HG03378 (cell line): ENCODE results near the gene AKAP7.

ENCODE experiments used
- ATAC-seq: cut with Tn5 transposase; IDR thresholded peaks from one replicate; pipeline ENCODE4 v1.9.1; 2021; ENCODE audit warnings: mild to moderate bottlenecking, moderate library complexity; ENCODE audit not compliant: unreplicated experiment

AKAP7 gene

DNA sequence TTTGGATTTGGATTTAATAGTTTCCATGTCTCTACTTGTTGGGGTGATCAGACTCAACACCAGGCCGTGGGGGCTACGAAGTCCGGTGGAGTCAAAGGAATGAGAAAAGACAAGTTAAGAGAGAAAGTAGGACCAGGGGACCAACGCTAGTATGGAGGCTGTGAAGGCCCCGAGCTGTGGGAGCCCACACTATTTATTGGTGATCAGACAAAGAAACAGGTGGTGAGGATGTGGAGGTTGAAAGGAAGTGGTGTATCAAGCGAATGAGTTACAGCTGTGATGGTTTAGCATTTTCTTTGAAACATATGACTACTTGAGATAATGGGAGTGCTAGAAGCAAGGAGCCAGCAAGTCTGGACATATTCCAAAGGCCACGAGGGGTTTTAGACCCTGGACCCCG is 62.4 kb downstream of the AKAP7 start:
- ATAC-seq, result no peak

DNA sequence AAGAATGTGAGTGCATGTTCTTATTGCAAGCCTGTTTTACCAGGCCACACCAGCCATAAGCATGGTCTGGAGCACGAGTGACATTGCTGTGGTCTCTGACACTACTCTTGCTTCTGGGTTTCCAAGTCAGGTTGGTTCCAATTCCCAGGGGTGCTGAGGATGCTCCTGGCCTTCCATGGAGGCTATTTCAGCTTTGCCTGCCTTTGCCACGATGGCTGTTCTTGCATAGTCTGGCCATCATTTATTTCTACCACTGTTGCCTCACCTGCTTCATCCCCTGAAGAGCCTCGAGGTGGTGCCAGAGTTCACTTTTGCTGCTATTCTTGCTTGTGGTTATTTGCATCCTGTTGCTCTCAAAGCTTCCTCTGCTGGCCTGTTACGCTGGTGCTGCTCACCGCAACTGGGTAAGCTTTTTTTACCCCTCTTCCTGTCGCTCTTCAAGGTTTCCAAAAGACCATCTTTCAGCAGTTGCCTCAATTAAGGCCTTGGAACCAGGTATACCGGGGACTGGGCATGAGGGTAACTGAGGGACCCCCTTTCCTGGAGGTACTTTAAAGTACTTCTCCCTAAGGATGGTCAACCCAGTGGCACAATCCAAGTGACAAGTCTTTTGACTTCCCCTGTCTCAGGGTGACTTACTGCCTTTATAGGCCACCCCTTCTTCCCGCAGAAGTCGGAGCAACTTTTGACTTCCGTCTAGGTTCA is 64.5 kb downstream of the AKAP7 start:
- ATAC-seq, result peak; percentile 100

DNA sequence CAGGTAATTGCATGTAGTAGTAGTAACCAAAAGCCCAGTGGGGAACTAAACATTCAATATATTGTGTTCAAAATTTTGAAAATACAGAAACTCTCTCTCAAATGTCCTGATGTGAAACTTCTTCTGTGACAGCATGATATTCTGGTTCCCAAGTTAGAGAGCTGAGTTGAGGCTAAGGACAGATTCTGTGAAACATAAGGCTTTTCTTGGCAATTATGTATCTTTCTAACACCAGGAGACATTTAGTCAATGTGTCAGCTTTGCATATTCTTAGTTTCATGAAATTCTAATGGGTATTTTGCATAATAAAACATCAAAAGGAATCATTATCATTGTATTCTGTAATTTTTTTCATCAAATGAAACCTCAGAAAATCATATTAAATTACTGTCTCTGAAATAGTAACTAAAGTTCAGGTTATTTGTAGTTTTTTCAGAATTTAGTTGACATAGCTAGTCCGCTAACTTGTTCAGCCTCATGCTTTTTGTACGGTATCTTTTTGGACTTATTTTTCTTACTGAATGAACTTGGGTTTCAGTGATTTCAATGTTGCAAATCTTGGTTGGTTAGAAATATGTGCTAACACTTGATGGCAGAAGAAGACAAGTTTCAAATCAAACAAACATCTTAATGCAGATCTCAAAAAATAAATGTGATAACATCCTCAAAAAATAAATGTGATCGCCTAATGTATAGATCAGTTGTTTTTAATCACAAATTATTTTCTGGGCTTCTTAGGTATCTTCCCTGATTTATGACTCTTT is 70.4 kb downstream of the AKAP7 start:
- ATAC-seq, result no peak

DNA sequence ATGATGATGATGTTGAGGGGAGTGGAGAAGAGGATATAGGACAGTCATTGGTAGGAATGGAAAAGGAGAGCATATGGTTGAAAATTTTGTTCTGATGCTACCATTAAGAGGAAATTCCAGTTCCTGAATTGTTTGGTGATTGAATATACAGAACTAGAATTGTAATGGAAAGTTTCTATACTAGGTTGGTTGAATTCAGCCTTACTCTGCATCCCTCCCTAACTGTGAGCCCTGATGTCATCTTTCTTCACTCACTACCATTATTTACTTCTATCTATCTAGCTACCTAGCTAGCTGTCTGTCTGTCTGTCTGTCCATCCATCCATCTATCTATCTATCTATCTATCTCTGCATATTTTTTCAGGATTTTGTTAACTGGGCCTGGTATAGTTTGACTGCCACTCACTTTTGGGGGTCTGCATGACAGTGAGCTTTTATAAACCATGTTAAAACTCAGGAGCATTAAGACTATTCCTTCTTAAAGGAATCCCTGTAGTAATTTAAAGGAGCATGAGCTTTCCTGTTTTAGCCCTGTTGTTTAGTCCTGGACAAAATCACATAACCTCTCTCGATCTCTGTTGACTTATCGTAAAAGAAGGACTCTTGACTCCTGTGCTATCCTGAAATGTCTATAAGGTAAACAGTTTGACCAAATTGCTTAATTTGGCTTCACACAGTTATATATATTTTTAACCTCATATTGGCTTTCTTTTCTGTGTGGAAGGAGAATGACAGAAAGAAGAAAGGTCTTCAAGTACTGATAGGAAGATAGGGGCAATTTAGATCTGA is 71.4 kb downstream of the AKAP7 start:
- no peak for ATAC-seq

DNA sequence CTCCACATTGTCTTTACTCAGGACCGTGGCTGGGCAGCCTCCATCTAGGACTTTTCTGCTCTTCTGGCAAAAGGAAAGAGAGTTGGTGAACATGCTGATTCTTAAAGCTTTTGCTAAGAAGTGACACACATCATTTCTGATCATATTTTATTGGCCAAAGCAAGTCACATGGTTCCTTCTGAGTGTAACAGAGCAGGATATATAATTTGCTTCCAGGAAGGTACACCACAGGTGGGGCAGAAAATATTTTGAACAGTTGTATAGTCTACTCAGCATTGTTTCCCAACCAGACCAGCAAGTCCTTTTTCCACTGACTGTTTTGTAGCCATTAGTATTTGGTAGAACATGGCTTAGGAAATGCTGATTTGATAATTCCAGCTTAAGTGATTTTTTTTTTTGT is 73.5 kb downstream of the AKAP7 start:
- no peak for ATAC-seq

DNA sequence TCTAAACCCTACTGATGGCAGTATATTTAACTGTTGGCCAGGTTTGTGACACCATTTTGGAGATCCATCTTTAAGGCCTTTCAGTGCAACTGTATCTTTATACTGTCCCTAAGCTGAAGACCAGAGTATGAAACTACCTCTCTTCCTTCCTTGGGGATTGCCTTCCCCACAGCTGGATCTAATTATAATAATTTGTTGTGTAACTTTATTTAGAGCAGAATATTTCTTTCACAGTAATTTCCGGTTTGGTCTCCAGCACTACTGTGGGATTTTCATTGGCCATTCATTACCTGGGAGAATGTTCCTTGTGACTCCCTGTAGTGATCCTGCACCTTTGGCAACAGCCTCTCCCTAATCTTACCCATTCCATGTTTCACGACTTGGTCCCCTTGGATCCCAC is 75.2 kb downstream of the AKAP7 start:
- ATAC-seq, result no peak

DNA sequence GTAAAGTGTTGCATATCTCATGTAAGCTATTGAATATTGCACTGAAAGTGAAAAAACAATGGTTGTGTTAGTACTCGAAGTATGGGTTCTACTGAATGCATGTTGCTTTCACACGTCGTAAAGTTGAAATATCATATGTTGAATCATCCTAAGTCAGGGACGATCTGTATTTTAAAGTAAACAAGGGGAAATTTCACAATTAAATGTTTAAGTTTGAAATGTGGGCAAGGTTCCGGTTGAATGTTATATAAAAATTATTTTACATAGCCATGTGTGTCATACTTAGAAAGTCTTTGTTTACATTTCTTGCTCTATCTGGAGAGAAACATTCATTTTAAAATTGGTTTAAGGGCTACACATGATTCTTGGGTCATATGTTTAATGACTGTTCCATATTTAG is 76.8 kb downstream of the AKAP7 start:
- no peak for ATAC-seq

DNA sequence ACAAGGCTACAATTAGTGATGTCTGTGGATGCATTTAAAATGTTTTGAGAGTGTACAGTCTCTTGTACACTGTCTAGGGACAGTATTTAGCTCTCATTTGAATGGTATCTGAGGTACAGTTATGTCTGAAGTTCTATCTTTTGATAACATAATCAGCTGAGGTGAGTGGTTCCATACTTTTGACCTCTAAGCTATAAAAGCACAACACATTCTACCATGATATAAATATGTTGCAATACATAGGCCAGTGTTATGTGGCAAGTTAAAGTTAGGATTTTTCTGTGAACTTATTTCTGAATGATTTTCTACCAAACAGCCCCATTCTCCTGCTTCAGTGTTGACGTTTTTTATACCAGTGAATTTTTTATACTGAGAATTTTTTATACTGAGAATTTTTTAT is 77.6 kb downstream of the AKAP7 start:
- ATAC-seq, result no peak

DNA sequence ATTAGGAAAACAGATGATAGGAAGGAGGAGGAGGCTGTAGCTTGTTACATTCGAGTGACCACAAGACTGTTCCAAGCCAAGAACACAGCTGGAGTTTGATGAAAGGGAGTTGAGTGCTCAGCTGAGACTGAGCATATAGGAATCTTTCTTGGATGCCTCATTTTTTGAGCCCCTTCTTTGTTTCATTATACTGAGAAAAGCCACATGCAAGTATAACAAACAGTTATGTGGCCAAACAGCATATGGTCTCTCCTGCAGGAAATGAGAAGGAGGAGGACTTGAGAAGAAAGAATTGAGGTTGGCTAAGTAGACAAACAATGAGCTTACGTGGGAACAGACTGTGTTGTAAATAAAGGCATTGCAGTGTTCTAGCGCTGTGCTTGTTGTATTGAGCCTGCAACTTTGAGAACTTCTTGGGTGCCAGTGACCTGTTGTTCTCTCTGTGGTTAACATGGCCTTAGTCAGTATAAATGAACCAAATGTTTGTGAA is 78.3 kb downstream of the AKAP7 start:
- no peak for ATAC-seq

DNA sequence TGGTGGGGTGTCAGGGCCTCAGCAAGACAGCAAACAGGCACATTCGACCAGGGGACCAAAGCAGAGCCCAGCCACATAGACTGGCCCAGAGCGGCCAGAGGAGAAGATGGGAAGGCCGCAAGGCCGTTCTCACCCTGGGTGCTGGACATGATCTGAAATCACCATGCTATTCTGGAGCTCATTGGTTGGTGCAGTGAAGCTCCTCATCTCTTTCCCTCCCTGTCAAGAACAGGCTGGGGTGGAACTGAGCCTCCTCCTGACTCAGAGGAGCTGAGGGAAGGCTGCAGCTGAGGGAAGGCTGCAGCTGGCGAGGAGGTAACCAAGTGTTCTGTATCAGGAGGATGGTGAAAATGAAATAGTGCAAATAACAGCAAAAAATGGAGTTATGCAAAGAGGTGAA is 80.0 kb downstream of the AKAP7 start:
- no peak for ATAC-seq

DNA sequence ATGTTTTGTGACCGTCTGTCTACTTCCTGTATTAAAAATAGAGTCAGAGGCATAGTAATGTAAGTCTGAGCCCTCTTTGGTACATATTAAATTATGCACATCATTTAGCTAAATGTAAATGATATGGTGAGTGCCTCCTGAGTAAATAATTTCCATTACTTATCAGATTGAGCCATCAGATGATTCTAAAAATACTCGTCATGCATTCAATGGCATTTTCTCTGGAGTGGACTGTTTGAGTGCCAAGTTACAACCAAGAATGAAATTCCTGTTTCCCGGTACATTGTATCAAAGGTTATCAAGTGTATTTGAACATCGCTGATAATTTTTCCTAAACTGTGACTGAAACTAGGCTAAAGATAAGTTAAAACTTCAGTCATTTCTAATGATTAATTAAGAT is 81.0 kb downstream of the AKAP7 start:
- no peak for ATAC-seq

DNA sequence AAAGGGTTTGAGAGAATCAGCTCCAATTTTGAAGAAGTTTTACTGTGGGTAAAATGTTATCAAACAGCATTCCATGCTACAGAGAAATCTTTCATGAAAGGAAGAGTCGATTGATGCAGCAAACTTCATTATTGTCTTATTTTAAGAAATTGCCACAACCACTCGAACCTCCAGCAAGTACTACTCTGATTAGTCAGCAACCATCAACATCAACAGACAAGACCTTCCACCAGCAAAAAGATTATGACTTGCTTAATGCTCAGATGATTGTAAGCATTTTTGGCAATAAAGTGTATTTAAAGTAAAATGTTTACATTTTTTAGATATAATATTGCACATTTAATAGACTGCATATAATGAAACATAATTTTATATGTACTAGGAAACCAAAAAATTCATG is 87.5 kb downstream of the AKAP7 start:
- ATAC-seq, result no peak

DNA sequence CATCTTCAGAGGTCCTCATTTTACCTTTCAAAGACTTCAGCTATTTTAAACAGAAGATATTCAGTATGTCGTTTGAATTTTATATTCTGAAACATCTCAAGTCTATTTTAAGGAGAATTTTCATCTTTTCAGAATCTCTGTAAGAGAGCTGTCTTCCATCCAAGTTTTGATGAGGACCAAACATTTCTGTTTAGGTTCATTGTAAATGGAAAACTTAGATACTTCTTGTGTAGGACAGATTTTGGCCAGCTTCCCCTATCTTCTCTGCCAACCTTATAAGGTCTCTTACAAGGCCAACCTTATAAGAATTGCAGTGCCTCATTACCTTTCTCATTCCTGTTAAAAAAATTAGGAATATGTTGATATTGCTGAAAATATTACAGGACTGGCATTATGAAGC is 88.1 kb downstream of the AKAP7 start:
- no peak for ATAC-seq

DNA sequence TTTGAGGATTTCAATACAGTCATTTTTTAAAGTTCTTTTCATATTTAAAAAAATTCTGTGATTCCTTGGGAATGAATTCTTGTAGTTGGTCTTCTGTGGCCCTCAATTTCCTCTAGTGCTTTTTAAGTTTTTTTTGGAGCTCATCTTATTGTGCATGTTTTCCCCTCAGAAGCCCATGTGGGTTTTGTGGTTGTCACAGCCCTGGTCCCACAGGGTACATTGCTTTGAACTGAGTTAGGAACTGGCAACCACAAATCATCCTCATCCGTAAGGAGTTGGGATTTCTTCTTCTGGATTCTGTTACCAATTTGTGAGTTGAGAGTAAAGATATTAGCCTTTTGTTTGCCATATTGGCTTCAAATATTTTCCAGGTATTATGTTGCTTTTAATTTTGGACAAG is 89.9 kb downstream of the AKAP7 start:
- no peak for ATAC-seq

DNA sequence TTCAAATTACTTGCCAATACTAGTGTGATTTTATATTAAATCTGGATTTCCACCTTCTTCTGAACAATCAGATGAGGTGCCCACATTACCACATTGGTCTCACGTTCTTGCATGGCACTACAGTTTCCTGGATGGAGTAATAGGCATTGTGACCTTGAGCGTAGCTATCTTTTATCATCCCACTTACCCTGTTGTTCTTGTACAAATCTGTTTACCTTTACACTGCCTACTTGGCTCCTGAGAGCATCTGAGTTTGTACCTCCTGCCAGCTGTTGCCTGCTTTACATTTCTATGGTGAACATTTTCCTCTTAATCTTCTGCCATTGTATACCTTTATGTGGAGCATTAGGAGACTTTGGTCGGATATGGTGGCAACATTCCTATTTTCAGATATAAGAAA is 90.7 kb downstream of the AKAP7 start:
- ATAC-seq, result no peak

DNA sequence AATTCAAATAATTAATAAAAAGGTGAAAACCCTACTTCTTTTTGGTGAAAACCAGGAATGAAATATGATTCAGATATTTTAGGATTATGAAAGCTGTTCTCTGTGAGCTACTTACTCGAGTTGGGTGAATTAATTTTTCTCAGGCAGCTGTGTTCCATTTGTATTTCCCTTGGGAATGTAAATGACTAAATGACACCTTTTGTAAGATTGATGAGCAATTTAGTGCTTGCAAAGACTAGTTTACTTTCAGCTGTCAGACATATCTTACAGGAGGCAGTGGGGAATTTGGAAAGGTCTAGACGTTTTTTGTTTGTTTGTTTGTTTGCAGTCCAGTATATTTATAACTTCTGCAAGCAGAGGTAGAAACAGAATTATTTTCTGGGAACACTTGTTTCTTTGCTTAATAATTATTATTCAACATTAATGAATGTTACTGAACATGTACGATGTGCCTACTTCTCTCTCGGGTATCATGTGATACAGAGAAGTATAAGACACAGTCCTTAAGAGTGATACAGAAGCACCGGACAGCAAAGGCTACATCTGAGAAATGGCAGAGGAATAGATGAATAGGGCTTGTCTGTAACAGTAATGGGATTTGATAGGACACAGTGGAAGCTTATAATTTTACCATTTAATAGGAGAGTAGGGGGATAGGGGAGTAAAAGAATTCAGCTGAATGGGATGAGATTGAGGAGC is 91.3 kb downstream of the AKAP7 start:
- no peak for ATAC-seq

DNA sequence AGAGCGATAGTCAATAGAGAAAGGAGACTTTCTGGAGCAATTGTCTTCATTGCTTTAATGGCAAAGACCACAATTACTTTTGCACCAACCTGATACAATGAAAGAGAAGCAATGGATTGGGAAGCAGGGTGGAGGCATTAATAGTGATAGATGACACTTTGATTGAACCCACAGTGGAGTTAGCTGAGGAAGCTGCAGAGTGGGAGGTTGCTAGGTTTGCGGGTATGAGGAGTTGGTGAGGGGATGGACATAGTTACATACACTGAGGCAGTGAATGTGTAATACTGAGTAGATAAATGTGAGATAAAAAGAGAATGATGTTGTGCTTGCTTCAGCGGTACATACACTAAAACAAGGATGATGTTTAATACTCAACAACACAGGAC is 91.9 kb downstream of the AKAP7 start:
- no peak for ATAC-seq

DNA sequence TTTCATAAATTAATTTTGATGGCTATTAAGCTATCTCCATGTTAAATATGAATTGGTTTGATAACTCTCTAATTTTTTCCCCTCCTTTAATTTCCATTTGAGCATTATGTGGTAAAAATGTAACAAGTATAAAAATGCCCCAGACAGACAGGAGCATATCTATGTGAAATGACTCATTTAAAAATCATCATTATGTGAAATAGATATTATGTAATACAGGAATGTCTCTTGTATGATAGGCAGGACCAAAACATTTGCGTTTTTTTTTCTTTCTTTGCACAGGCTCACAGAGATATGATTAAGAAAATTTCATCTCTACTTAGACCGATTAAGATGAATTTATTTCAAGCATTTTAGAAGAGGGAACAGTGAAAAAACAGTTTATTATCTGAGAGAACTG is 95.8 kb downstream of the AKAP7 start:
- no peak for ATAC-seq

DNA sequence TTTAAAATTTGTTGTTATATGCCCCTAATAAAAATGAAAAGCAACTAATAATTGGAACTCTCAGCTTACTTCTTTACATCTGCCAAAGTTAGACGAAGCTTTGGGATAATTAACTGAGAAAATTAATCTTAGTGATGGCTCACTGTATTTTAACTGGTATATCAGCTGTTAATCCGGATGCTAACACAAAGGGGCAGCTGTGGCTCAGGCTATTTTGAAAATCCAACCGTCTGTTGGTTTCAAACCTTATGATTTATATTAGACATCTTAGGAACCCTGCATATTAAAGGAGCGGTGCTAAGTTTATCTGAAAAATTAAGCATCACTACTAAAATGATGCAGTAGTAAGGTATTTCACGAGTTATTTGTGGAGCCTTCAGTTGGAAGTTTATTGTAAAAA is 96.6 kb downstream of the AKAP7 start:
- ATAC-seq, result no peak

DNA sequence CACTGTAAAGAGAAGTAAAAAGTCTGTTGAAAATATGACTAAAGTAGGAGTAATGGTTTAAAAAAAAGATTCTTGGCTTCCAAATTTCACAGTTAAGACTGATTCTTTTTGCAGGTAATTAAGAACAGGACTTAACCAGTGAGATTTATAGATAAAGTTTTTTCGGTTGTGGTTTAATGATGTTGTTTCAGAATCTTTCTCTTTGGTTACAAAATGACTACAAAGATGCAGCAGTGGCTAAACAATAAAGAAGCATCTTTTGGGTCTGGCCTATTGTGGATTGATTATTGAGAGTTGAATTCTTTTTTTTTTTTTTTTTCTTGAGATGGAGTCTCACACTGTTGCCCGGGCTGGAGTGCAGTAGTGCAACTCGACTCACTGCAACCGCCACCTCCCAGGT is 109.7 kb downstream of the AKAP7 start:
- ATAC-seq, result no peak

DNA sequence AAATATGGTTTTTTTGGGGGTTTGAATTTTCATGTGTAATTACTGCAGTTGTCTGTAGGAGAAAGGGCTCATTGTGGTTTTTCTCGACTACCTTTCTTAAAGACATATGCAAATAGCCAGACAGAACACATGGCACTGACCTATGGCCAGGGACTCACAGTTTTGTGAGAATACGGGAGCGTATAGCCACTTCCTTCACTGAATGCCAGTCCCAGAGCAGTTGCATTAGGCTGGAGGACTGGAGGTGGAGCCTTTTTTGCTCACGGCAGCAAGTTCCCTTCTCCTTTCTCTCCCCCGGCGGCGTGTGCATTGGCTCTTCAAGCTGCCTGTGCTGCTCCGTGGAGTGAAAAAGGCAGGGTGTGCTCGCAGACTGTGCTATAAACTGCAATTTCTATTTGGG is 114.9 kb downstream of the AKAP7 start:
- peak; percentile 76 for ATAC-seq
